Measurements from ENCODE around the gene OXSM.
A peak's percentile ranks its signal among the peaks of the same experiment; 100 is the strongest.

OXSM gene

GRCh38 chr3:25843332-25843731 lies 53.4 kb downstream of the OXSM start:
- Histone ChIP-seq H2AFZ (ENCODE audit: low read length) (no peak overlapping the region), H3K4me3 (ENCODE audit: low read length, poor library complexity, severe bottlenecking) (no peak overlapping the region), H3K9ac (ENCODE audit: low read depth, low read length, poor library complexity, severe bottlenecking) (no peak overlapping the region), H4K20me1 (ENCODE audit: insufficient read depth, low read length, poor library complexity, severe bottlenecking) (no peaks in the 10 kb centered on the region), H3K27me3 (ENCODE audit: insufficient read depth, low read length, poor library complexity, severe bottlenecking) (no peaks in the 10 kb centered on the region), H3K4me1 (ENCODE audit: insufficient read depth, low read length, poor library complexity, severe bottlenecking) (peaks cover 7% of the 10 kb centered on the region), H3F3A (ENCODE audit: low read depth) (no peaks in the 10 kb centered on the region), H3K9me3 (ENCODE audit: insufficient read depth, low read depth, low read length) (no peaks in the 10 kb centered on the region), H3K4me2 (ENCODE audit: low read depth, low read length, poor library complexity, severe bottlenecking) (no peak overlapping the region), H3K79me2 (ENCODE audit: insufficient read depth, low read length) (no peaks in the 10 kb centered on the region), H3K36me3 (ENCODE audit: insufficient read depth, low read length) (no peaks in the 10 kb centered on the region), H3K9me2 (replicated peaks; ENCODE audit: low read depth, low read length) (no peaks in the 10 kb centered on the region)
- TF ChIP-seq EZH2phosphoT487 (IDR thresholded peaks at IDR 0.05; ENCODE audit: borderline replicate concordance) (no peak), CTCF (conservative IDR thresholded peaks at IDR 0.05; ENCODE audit: low read length) (peak; percentile 45)
